GM23338 (cell line): ENCODE data around the gene NPDC1. TPM values are rescaled to one million over a fixed set of nuclear protein-coding genes. Genes with fewer than 3 reads are reported as not detected.

Experiments used
- ATAC-seq: fragments of 200-7000 bp; cut with Tn5 transposase; 3 replicates; pipeline ENCODE4 v1.9.1; 2020
- DNase-seq: peaks from one replicate; pipeline ENCODE4 v3.0.0-alpha.2; 2015; ENCODE audit warnings: low spot score
- H2AFZ ChIP-seq: fragments of 200-600 bp; sonication (generic); 2 replicates; pipeline ENCODE4 v1.8.0; 2016; ENCODE audit warnings: antibody characterized with exemption, mild to moderate bottlenecking, moderate library complexity
- H3F3A ChIP-seq: fragments of 200-600 bp; sonication (generic); replicated peaks from 2 replicates; pipeline ENCODE4 v1.8.0; 2017; ENCODE audit warnings: antibody characterized with exemption, mixed run types, low read depth
- H3K27ac ChIP-seq: fragments of 200-600 bp; sonication (generic); 2 replicates; pipeline ENCODE4 v1.6.1; 2016; ENCODE audit warnings: low read depth
- H3K27me3 ChIP-seq: fragments of 200-600 bp; sonication (generic); 2 replicates; pipeline ENCODE4 v1.8.0; 2016; ENCODE audit warnings: mild to moderate bottlenecking, mixed run types, moderate library complexity; ENCODE audit not compliant: insufficient read depth
- H3K36me3 ChIP-seq: fragments of 200-600 bp; sonication (generic); 2 replicates; pipeline ENCODE4 v1.8.0; 2016; ENCODE audit warnings: mild to moderate bottlenecking; ENCODE audit not compliant: insufficient read depth
- H3K4me1 ChIP-seq: fragments of 200-600 bp; sonication (generic); 2 replicates; pipeline ENCODE4 v1.8.0; 2016; ENCODE audit warnings: mild to moderate bottlenecking, moderate library complexity; ENCODE audit not compliant: insufficient read depth
- H3K4me2 ChIP-seq: fragments of 200-600 bp; sonication (generic); 2 replicates; pipeline ENCODE4 v1.7.1; 2017; ENCODE audit warnings: mixed run types
- H3K4me3 ChIP-seq: fragments of 200-600 bp; sonication (generic); 2 replicates; pipeline ENCODE4 v1.6.1; 2016; ENCODE audit warnings: mixed run types
- H3K79me2 ChIP-seq: fragments of 200-600 bp; sonication (generic); replicated peaks from 2 replicates; pipeline ENCODE4 v1.8.0; 2017; ENCODE audit warnings: mild to moderate bottlenecking; ENCODE audit not compliant: insufficient read depth
- H3K9me2 ChIP-seq: fragments of 200-600 bp; sonication (generic); 2 replicates; pipeline ENCODE4 v1.8.0; 2017; ENCODE audit not compliant: insufficient read depth
- H4K20me1 ChIP-seq: fragments of 200-600 bp; sonication (generic); replicated peaks from 2 replicates; pipeline ENCODE4 v1.8.0; 2017; ENCODE audit warnings: mild to moderate bottlenecking; ENCODE audit not compliant: insufficient read depth
- H3K27ac Mint-ChIP-seq: 2 replicates; pipeline ENCODE4 v1.8.0; 2020; ENCODE audit warnings: inconsistent platforms, mild to moderate bottlenecking, moderate library complexity, mixed read lengths
- H3K27me3 Mint-ChIP-seq: 3 replicates; pipeline ENCODE4 v1.8.0; 2022; ENCODE audit warnings: low read depth, mild to moderate bottlenecking, moderate library complexity, mixed read lengths, inconsistent platforms; ENCODE audit not compliant: insufficient read depth, poor library complexity
- H3K36me3 Mint-ChIP-seq: 3 replicates; pipeline ENCODE4 v1.8.0; 2021; ENCODE audit warnings: low read depth, mild to moderate bottlenecking, inconsistent platforms, moderate library complexity, mixed read lengths
- H3K4me1 Mint-ChIP-seq: 3 replicates; pipeline ENCODE4 v1.8.0; 2020; ENCODE audit warnings: mild to moderate bottlenecking, inconsistent platforms, mixed read lengths
- H3K4me3 Mint-ChIP-seq: 3 replicates; pipeline ENCODE4 v1.8.0; 2021; ENCODE audit warnings: moderate library complexity, mild to moderate bottlenecking, inconsistent platforms, mixed read lengths
- H3K9me3 Mint-ChIP-seq: 3 replicates; pipeline ENCODE4 v1.8.0; 2020; ENCODE audit warnings: moderate library complexity, mild to moderate bottlenecking, inconsistent platforms, mixed read lengths
- EZH2 ChIP-seq: fragments of 200-600 bp; sonication (generic); IDR thresholded peaks from one replicate; pipeline ENCODE4 v1.8.0; 2017; ENCODE audit warnings: antibody characterized with exemption, mild to moderate bottlenecking, low read depth; ENCODE audit not compliant: unreplicated experiment
- EZH2phosphoT487 ChIP-seq: fragments of 200-600 bp; sonication (generic); IDR thresholded peaks from one replicate; pipeline ENCODE4 v1.8.1; 2018; ENCODE audit warnings: antibody characterized with exemption; ENCODE audit not compliant: unreplicated experiment
- JUNB ChIP-seq: IDR thresholded peaks from one replicate; pipeline ENCODE4 v1.6.1; 2016; ENCODE audit warnings: antibody characterized with exemption; ENCODE audit not compliant: unreplicated experiment
- NANOG ChIP-seq: IDR thresholded peaks from 2 replicates; pipeline ENCODE4 v1.6.1; 2016; ENCODE audit warnings: antibody characterized with exemption, borderline replicate concordance
- STAT1 ChIP-seq: IDR thresholded peaks from one replicate; pipeline ENCODE4 v1.6.1; 2016; ENCODE audit warnings: antibody characterized with exemption; ENCODE audit not compliant: unreplicated experiment
- ZNF114 ChIP-seq: fragments of 250-450 bp; sonication (Bioruptor Pico); IDR thresholded peaks from 2 replicates; pipeline ENCODE4 v1.5.0; 2020; ENCODE audit warnings: mild to moderate bottlenecking, moderate library complexity
- ZNF331 ChIP-seq: fragments of 250-450 bp; sonication (Bioruptor Pico); IDR thresholded peaks from 2 replicates; pipeline ENCODE4 v1.5.0; 2020; ENCODE audit warnings: low read depth, mild to moderate bottlenecking, moderate library complexity
- polyA plus RNA-seq: library from polyadenylated mRNA; unstranded; fragments of >200 nt; fragmentation: Nextera tagmentation; extraction: Ambion mirVana; gene quantifications from 2 replicates; pipeline ENCODE4 v1.2.1, GENCODE V29; 2016
- total RNA-seq: library from RNA; depleted of rRNA; stranded (reverse); fragments of >200 nt; shearing (Covaris generic); gene quantifications from 2 replicates; pipeline ENCODE4 v1.2.3, GENCODE V29; 2014
- TF ChIP-seq, protein P1 (sequence below): fragments of 250-450 bp; sonication (Bioruptor Pico); IDR thresholded peaks from 2 replicates; pipeline ENCODE4 v1.5.0; 2020; ENCODE audit warnings: mild to moderate bottlenecking, moderate library complexity
- TF ChIP-seq, protein P2 (sequence below): IDR thresholded peaks from 2 replicates; pipeline ENCODE4 v1.6.1; 2016; ENCODE audit warnings: antibody characterized with exemption
- TF ChIP-seq, protein P3 (sequence below), 2 experiments: fragments of 200-600 bp in 1 of 2; sonication (generic) in 1 of 2; conservative IDR thresholded peaks; 2 replicates each; pipeline versions ENCODE4 v1.5.1 to v1.6.1; 2016 to 2017; ENCODE audit warnings: antibody characterized with exemption in 2 of 2, low read depth in 2 of 2, mild to moderate bottlenecking in 2 of 2, moderate library complexity in 1 of 2
- TF ChIP-seq, protein P4 (sequence below): IDR thresholded peaks from one replicate; pipeline ENCODE4 v1.6.1; 2018; ENCODE audit warnings: antibody characterized with exemption; ENCODE audit not compliant: unreplicated experiment

NPDC1 gene
- total and polyA plus RNA-seq, 2 experiments from 2014 or later = 34.3 to 35.5 TPM

DNA sequence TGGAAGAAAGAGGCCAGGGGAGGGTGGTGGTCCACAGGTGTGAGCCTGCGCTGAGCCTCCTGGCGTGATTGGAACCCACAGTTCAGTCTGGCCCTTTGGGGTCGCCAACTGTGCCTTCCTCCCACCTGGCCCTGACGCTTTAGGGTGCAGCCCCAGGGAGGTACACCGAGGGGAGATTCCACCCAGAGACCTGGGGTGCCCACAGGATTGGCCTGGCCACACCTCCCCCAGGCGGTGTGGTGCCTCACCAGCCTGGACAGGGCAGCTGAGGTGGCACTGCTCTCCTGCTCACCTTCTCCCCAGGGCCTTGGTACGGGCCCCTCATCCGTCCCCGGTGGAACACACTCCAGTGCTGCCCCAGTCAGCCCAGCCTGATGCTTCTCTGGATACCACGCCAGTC is 48.6 kb downstream of the NPDC1 start (continued):
- TF ChIP-seq, protein P1, sequence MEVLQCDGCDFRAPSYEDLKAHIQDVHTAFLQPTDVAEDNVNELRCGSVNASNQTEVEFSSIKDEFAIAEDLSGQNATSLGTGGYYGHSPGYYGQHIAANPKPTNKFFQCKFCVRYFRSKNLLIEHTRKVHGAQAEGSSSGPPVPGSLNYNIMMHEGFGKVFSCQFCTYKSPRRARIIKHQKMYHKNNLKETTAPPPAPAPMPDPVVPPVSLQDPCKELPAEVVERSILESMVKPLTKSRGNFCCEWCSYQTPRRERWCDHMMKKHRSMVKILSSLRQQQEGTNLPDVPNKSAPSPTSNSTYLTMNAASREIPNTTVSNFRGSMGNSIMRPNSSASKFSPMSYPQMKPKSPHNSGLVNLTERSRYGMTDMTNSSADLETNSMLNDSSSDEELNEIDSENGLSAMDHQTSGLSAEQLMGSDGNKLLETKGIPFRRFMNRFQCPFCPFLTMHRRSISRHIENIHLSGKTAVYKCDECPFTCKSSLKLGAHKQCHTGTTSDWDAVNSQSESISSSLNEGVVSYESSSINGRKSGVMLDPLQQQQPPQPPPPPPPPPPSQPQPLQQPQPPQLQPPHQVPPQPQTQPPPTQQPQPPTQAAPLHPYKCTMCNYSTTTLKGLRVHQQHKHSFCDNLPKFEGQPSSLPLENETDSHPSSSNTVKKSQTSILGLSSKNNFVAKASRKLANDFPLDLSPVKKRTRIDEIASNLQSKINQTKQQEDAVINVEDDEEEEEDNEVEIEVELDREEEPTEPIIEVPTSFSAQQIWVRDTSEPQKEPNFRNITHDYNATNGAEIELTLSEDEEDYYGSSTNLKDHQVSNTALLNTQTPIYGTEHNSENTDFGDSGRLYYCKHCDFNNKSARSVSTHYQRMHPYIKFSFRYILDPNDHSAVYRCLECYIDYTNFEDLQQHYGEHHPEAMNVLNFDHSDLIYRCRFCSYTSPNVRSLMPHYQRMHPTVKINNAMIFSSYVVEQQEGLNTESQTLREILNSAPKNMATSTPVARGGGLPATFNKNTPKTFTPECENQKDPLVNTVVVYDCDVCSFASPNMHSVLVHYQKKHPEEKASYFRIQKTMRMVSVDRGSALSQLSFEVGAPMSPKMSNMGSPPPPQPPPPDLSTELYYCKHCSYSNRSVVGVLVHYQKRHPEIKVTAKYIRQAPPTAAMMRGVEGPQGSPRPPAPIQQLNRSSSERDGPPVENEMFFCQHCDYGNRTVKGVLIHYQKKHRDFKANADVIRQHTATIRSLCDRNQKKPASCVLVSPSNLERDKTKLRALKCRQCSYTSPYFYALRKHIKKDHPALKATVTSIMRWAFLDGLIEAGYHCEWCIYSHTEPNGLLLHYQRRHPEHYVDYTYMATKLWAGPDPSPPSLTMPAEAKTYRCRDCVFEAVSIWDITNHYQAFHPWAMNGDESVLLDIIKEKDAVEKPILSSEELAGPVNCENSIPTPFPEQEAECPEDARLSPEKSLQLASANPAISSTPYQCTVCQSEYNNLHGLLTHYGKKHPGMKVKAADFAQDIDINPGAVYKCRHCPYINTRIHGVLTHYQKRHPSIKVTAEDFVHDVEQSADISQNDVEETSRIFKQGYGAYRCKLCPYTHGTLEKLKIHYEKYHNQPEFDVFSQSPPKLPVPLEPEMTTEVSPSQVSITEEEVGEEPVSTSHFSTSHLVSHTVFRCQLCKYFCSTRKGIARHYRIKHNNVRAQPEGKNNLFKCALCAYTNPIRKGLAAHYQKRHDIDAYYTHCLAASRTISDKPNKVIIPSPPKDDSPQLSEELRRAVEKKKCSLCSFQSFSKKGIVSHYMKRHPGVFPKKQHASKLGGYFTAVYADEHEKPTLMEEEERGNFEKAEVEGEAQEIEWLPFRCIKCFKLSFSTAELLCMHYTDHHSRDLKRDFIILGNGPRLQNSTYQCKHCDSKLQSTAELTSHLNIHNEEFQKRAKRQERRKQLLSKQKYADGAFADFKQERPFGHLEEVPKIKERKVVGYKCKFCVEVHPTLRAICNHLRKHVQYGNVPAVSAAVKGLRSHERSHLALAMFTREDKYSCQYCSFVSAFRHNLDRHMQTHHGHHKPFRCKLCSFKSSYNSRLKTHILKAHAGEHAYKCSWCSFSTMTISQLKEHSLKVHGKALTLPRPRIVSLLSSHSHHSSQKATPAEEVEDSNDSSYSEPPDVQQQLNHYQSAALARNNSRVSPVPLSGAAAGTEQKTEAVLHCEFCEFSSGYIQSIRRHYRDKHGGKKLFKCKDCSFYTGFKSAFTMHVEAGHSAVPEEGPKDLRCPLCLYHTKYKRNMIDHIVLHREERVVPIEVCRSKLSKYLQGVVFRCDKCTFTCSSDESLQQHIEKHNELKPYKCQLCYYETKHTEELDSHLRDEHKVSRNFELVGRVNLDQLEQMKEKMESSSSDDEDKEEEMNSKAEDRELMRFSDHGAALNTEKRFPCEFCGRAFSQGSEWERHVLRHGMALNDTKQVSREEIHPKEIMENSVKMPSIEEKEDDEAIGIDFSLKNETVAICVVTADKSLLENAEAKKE (CRISPR knock-in tag) = no peak
- TF ChIP-seq EZH2 (no peak), NANOG (no peak), STAT1 (no peak), ZNF114 (no peak), ZNF331 (no peak)

DNA sequence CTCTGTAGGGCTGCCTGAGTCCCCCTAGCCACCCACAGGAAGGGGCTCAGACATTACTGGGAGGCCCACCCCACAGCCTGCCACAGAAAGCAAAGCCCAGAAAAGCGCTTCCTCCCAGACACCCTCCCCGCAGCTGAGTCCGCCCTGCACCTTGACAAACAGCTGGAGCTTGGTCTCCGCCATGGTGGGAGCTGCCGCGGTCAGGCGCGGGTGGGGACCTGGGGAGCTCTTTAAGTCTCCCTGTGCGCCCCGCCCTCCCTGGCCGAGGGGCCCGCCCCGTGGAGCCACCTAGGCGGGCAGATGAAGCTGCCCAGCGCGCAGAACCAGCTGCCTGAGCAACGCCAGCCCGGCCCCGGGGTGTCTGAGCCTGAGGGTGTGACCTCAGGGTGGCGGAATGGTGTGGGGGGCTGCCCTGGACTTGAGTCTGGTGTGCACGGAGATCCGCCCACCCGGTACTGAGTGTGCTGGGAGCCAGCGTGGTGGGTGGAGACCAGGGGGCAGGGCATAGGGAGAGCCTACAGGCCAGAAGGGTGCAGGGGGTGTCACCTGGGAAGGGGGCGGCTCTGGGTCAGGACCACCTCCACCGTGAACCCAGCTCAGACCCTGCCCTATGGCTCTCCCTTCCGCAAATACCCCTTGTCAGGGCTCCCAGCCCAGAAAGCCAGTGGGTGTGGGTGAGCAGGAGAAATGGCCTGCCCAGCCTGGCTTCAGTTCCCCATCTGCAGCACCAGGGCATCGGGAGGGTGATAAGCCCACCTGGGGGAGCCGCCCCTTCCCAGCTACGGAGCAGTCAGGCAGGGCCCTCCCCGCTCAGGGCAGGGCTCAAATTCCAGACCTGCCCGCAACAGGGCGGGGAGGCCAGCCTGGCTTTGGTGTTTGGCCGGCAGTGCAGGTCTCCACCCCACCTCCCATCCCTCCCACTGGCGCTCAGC is 49.4 kb downstream of the NPDC1 start, which contains the start of gene CLIC3:
CLIC3 (minus strand) TSS at position 208 of the 932 bp plus-strand sequence; CDS start at position 183, 25 bp downstream.
- ATAC-seq (peak; percentile 26), DNase-seq (peak; percentile 39)
- TF ChIP-seq EZH2 (no peak), JUNB (no peak), NANOG (no peak), EZH2phosphoT487 (no peak), ZNF114 (no peak)
- TF ChIP-seq, protein P2, sequence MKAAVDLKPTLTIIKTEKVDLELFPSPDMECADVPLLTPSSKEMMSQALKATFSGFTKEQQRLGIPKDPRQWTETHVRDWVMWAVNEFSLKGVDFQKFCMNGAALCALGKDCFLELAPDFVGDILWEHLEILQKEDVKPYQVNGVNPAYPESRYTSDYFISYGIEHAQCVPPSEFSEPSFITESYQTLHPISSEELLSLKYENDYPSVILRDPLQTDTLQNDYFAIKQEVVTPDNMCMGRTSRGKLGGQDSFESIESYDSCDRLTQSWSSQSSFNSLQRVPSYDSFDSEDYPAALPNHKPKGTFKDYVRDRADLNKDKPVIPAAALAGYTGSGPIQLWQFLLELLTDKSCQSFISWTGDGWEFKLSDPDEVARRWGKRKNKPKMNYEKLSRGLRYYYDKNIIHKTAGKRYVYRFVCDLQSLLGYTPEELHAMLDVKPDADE = no peak
- TF ChIP-seq, protein P3, sequence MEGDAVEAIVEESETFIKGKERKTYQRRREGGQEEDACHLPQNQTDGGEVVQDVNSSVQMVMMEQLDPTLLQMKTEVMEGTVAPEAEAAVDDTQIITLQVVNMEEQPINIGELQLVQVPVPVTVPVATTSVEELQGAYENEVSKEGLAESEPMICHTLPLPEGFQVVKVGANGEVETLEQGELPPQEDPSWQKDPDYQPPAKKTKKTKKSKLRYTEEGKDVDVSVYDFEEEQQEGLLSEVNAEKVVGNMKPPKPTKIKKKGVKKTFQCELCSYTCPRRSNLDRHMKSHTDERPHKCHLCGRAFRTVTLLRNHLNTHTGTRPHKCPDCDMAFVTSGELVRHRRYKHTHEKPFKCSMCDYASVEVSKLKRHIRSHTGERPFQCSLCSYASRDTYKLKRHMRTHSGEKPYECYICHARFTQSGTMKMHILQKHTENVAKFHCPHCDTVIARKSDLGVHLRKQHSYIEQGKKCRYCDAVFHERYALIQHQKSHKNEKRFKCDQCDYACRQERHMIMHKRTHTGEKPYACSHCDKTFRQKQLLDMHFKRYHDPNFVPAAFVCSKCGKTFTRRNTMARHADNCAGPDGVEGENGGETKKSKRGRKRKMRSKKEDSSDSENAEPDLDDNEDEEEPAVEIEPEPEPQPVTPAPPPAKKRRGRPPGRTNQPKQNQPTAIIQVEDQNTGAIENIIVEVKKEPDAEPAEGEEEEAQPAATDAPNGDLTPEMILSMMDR (conservative IDR thresholded peaks at IDR 0.05; ENCODE audit: low read depth in 2 of 2) = no peak
- TF ChIP-seq, protein P4, sequence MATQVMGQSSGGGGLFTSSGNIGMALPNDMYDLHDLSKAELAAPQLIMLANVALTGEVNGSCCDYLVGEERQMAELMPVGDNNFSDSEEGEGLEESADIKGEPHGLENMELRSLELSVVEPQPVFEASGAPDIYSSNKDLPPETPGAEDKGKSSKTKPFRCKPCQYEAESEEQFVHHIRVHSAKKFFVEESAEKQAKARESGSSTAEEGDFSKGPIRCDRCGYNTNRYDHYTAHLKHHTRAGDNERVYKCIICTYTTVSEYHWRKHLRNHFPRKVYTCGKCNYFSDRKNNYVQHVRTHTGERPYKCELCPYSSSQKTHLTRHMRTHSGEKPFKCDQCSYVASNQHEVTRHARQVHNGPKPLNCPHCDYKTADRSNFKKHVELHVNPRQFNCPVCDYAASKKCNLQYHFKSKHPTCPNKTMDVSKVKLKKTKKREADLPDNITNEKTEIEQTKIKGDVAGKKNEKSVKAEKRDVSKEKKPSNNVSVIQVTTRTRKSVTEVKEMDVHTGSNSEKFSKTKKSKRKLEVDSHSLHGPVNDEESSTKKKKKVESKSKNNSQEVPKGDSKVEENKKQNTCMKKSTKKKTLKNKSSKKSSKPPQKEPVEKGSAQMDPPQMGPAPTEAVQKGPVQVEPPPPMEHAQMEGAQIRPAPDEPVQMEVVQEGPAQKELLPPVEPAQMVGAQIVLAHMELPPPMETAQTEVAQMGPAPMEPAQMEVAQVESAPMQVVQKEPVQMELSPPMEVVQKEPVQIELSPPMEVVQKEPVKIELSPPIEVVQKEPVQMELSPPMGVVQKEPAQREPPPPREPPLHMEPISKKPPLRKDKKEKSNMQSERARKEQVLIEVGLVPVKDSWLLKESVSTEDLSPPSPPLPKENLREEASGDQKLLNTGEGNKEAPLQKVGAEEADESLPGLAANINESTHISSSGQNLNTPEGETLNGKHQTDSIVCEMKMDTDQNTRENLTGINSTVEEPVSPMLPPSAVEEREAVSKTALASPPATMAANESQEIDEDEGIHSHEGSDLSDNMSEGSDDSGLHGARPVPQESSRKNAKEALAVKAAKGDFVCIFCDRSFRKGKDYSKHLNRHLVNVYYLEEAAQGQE = no peak

More for the DNA sequence above, 49.4 kb downstream of the NPDC1 start, which contains the start of gene CLIC3:
- H3K36me3 ChIP-seq = no peaks in the 10 kb centered on the region
- no peaks in the 10 kb centered on the region for H4K20me1 ChIP-seq
- Mint-ChIP-seq H3K27me3 (peaks cover 14% of the 10 kb centered on the region), H3K36me3 (no peaks in the 10 kb centered on the region), H3K4me3 (no peak within 1 kb of the TSS; the same call in 2 of the 3 replicates), H3K4me1 (peaks cover 3% of the 10 kb centered on the region), H3K9me3 (no peaks in the 10 kb centered on the region; the same call in 2 of the 3 replicates), H3K27ac (no peak within 1 kb of the TSS)
- H3K4me3 ChIP-seq = peak within 1 kb of the TSS; percentile 55
- H3K4me2 ChIP-seq = peak within 1 kb of the TSS; percentile 86
- no peaks in the 10 kb centered on the region for H3K79me2 ChIP-seq
- H3K4me1 ChIP-seq = peaks cover 6% of the 10 kb centered on the region; the same call in 1 of the 2 replicates
- H3K9me2 ChIP-seq = no peaks in the 10 kb centered on the region
- no peaks in the 10 kb centered on the region for H3F3A ChIP-seq
- 0 out of 2 replicates have a peak within 1 kb of the TSS, but pooled peaks have one; percentile 18 for H2AFZ ChIP-seq
- no peak within 1 kb of the TSS for H3K27ac ChIP-seq
- peaks cover 37% of the 10 kb centered on the region for H3K27me3 ChIP-seq
